HG03521 (cell line): ENCODE results near the gene FCAMR.
A peak's percentile ranks its signal among the peaks of the same experiment; 100 is the strongest.

ENCODE experiments used
- ATAC-seq: cut with Tn5 transposase; IDR thresholded peaks from one replicate; pipeline ENCODE4 v1.9.1; 2021; ENCODE audit warnings: mild to moderate bottlenecking, moderate library complexity; ENCODE audit not compliant: unreplicated experiment

Gene FCAMR

GRCh38 chr1:206912445-206913095 lies 57.7 kb downstream of the FCAMR start:
- ATAC-seq, result peak; percentile 50

GRCh38 chr1:206911064-206911663 lies 59.1 kb downstream of the FCAMR start:
- no peak for ATAC-seq

- no peak for ATAC-seq
Measured at GRCh38 chr1:206909883-206910318, 60.4 kb downstream of the FCAMR start.

GRCh38 chr1:206909161-206909882 lies 60.9 kb downstream of the FCAMR start:
- no peak for ATAC-seq

- ATAC-seq, result no peak
Measured at GRCh38 chr1:206908038-206908437, 62.2 kb downstream of the FCAMR start.
